ENCODE results near the gene PRLHR. TPM values are rescaled to one million over a fixed set of nuclear protein-coding genes. Genes with fewer than 3 reads are reported as not detected.

The PRLHR gene
- total RNA-seq, 3 donors from 2014 or later (not counting 1 experiment from before 2014, with no cell fraction given), result not detected

- H3K27me3 Mint-ChIP-seq (ENCODE audit: low read depth in 2 of 2), result peaks cover 9 to 55% of the 10 kb centered on the region in 2 donors
- H3K36me3 Mint-ChIP-seq, result no peaks in the 10 kb centered on the region
- intact Hi-C loops (cut with micrococcal nuclease), result no loop called here
- DNase-seq, result no peak
- H3K36me3 ChIP-seq (ENCODE audit: control insufficient read depth, insufficient read depth, low read length), result no peaks in the 10 kb centered on the region
- H3K4me1 Mint-ChIP-seq, result no peaks in the 10 kb centered on the region
- no peak overlapping the region for H3K27ac ChIP-seq (ENCODE audit: low read length)
- no peaks in the 10 kb centered on the region for H3K27me3 ChIP-seq (ENCODE audit: control insufficient read depth, insufficient read depth, low read length)
- 67% methylated on average over 2 of the region's 2 CpGs for WGBS (ENCODE audit: insufficient coverage)
- H3K9me3 Mint-ChIP-seq, result no peaks in the 10 kb centered on the region
- no peaks in the 10 kb centered on the region for H3K4me1 ChIP-seq (ENCODE audit: control insufficient read depth, insufficient read depth, low read length)
- no peak for TF ChIP-seq CTCF (IDR thresholded peaks at IDR 0.05)
- H3K4me3 Mint-ChIP-seq, result no peak overlapping the region
- no peak for ATAC-seq
- no peak overlapping the region for H3K4me3 ChIP-seq (ENCODE audit: low read length)
- peaks cover 3% of the 10 kb centered on the region for H3K9me3 ChIP-seq (ENCODE audit: control insufficient read depth, insufficient read depth, low read length)
- H3K27ac Mint-ChIP-seq, result no peak overlapping the region
Observed at GRCh38 chr10:118610577-118610976, 15.1 kb upstream of the PRLHR start.

- 96% methylated on average over 4 of the region's 4 CpGs for WGBS (ENCODE audit: insufficient coverage)
- ATAC-seq, result no peak
- Histone ChIP-seq H3K9me3 (ENCODE audit: control insufficient read depth, insufficient read depth, low read length) (peaks cover 3% of the 10 kb centered on the region), H3K27me3 (ENCODE audit: control insufficient read depth, insufficient read depth, low read length) (no peaks in the 10 kb centered on the region), H3K36me3 (ENCODE audit: control insufficient read depth, insufficient read depth, low read length) (no peaks in the 10 kb centered on the region), H3K4me1 (ENCODE audit: control insufficient read depth, insufficient read depth, low read length) (no peaks in the 10 kb centered on the region), H3K27ac (ENCODE audit: low read length) (no peak overlapping the region), H3K4me3 (ENCODE audit: low read length) (no peak overlapping the region)
- no peaks in the 10 kb centered on the region for H3K36me3 Mint-ChIP-seq
- intact Hi-C loops (cut with micrococcal nuclease), result no loop called here
- H3K4me3 Mint-ChIP-seq, result no peak overlapping the region
- peaks cover 8 to 43% of the 10 kb centered on the region in 2 donors for H3K27me3 Mint-ChIP-seq (ENCODE audit: low read depth in 2 of 2)
- H3K27ac Mint-ChIP-seq, result no peak overlapping the region
- no peaks in the 10 kb centered on the region for H3K9me3 Mint-ChIP-seq
- no peaks in the 10 kb centered on the region for H3K4me1 Mint-ChIP-seq
- no peak for DNase-seq
- no peak for TF ChIP-seq CTCF (IDR thresholded peaks at IDR 0.05)
Observed at GRCh38 chr10:118607768-118608354, 12.4 kb upstream of the PRLHR start.

- Histone ChIP-seq H3K9me3 (ENCODE audit: control insufficient read depth, insufficient read depth, low read length) (peaks cover 3% of the 10 kb centered on the region), H3K36me3 (ENCODE audit: control insufficient read depth, insufficient read depth, low read length) (no peaks in the 10 kb centered on the region), H3K27me3 (ENCODE audit: control insufficient read depth, insufficient read depth, low read length) (no peaks in the 10 kb centered on the region), H3K4me1 (ENCODE audit: control insufficient read depth, insufficient read depth, low read length) (no peaks in the 10 kb centered on the region), H3K4me3 (ENCODE audit: low read length) (no peak overlapping the region), H3K27ac (ENCODE audit: low read length) (no peak overlapping the region)
- Mint-ChIP-seq H3K27ac (no peak overlapping the region), H3K4me3 (no peak overlapping the region), H3K36me3 (no peaks in the 10 kb centered on the region), H3K4me1 (no peaks in the 10 kb centered on the region), H3K27me3 (ENCODE audit: low read depth in 2 of 2) (peaks cover 8 to 40% of the 10 kb centered on the region in 2 donors), H3K9me3 (no peaks in the 10 kb centered on the region)
- DNase-seq, result no peak
- WGBS (ENCODE audit: insufficient coverage), result 91% methylated on average over 5 of the region's 10 CpGs
- intact Hi-C loops (cut with micrococcal nuclease), result no loop called here
- TF ChIP-seq CTCF (IDR thresholded peaks at IDR 0.05), result no peak
- ATAC-seq, result no peak
Observed at GRCh38 chr10:118605694-118606093, 10.2 kb upstream of the PRLHR start.
